Mesenchymal stem cell (in vitro differentiated cells and primary cell): ENCODE data around the gene CD63. TPM values are rescaled to one million over a fixed set of nuclear protein-coding genes. Genes with fewer than 3 reads are reported as not detected.
A peak's percentile ranks its signal among the peaks of the same experiment; 100 is the strongest.

Experiments
- DNase-seq: peaks from one replicate; pipeline ENCODE4 v3.0.0-alpha.2; 2013
- H2AFZ ChIP-seq: one replicate; pipeline ENCODE4 v1.6.1; 2013; ENCODE audit warnings: low read depth, mild to moderate bottlenecking, control low read depth, inconsistent platforms, low read length, moderate library complexity
- H2AK5ac ChIP-seq: 2 replicates; pipeline ENCODE4 v1.6.1; 2013; ENCODE audit warnings: low read length, moderate library complexity, mild to moderate bottlenecking, inconsistent platforms; ENCODE audit not compliant: severe bottlenecking
- H2BK120ac ChIP-seq: one replicate; pipeline ENCODE4 v1.6.1; 2013; ENCODE audit warnings: low read depth, mild to moderate bottlenecking, inconsistent platforms, low read length, moderate library complexity
- H2BK12ac ChIP-seq, 2 experiments: one replicate each; pipeline ENCODE4 v1.6.1; 2013; ENCODE audit warnings: inconsistent platforms in 2 of 2, low read length in 2 of 2, mild to moderate bottlenecking in 2 of 2, moderate library complexity in 2 of 2, control low read depth in 1 of 2
- H2BK15ac ChIP-seq: one replicate; pipeline ENCODE4 v1.6.1; 2013; ENCODE audit warnings: mild to moderate bottlenecking, low read depth, inconsistent platforms; ENCODE audit not compliant: poor library complexity, severe bottlenecking
- H2BK5ac ChIP-seq: 2 replicates; pipeline ENCODE4 v1.6.1; 2013; ENCODE audit warnings: low read depth, mild to moderate bottlenecking, low read length, control low read depth, inconsistent platforms; ENCODE audit not compliant: poor library complexity, severe bottlenecking
- H3K14ac ChIP-seq, 2 experiments: one replicate each; pipeline ENCODE4 v1.6.1; 2013; ENCODE audit warnings: inconsistent platforms in 2 of 2, low read length in 2 of 2, control low read depth in 1 of 2, mild to moderate bottlenecking in 1 of 2, moderate library complexity in 1 of 2
- H3K18ac ChIP-seq, 2 experiments: one replicate each; pipeline ENCODE4 v1.6.1; 2013; ENCODE audit warnings: inconsistent platforms in 2 of 2, low read length in 2 of 2, control low read depth in 1 of 2, low read depth in 1 of 2, mild to moderate bottlenecking in 1 of 2
- H3K23ac ChIP-seq, 2 experiments: one replicate each; pipeline ENCODE4 v1.6.1; 2013; ENCODE audit warnings: inconsistent platforms in 2 of 2, low read length in 2 of 2, mild to moderate bottlenecking in 2 of 2, moderate library complexity in 2 of 2, control low read depth in 1 of 2
- H3K27ac ChIP-seq: 2 replicates; pipeline ENCODE4 v1.5.1; 2013; ENCODE audit warnings: mild to moderate bottlenecking, moderate library complexity, low read length, control low read depth, inconsistent platforms; ENCODE audit not compliant: poor library complexity, severe bottlenecking
- H3K27me3 ChIP-seq, 2 experiments: 2 replicates each; pipeline versions ENCODE4 v1.6.1 to v1.7.0; 2013; ENCODE audit warnings: low read length in 2 of 2, mild to moderate bottlenecking in 2 of 2, moderate library complexity in 2 of 2, control low read depth in 1 of 2, inconsistent platforms in 1 of 2; ENCODE audit not compliant: control insufficient read depth in 1 of 2, insufficient read depth in 1 of 2
- H3K36me3 ChIP-seq, 2 experiments: 2 replicates each; pipeline versions ENCODE4 v1.6.1 to v1.7.0; 2013; ENCODE audit warnings: low read length in 2 of 2, control low read depth in 1 of 2, inconsistent platforms in 1 of 2, low read depth in 1 of 2, mild to moderate bottlenecking in 1 of 2; ENCODE audit not compliant: insufficient read depth in 2 of 2, control insufficient read depth in 1 of 2
- H3K4ac ChIP-seq, 2 experiments: one replicate each; pipeline ENCODE4 v1.6.1; 2013; ENCODE audit warnings: inconsistent platforms in 2 of 2, low read length in 2 of 2, mild to moderate bottlenecking in 2 of 2, moderate library complexity in 2 of 2, control low read depth in 1 of 2, low read depth in 1 of 2
- H3K4me1 ChIP-seq: 2 replicates; pipeline ENCODE4 v1.6.1; 2013; ENCODE audit warnings: low read depth, low read length, control low read depth; ENCODE audit not compliant: control insufficient read depth, insufficient read depth
- H3K4me2 ChIP-seq: 2 replicates; pipeline ENCODE4 v1.6.1; 2013; ENCODE audit warnings: low read length, mild to moderate bottlenecking, inconsistent platforms; ENCODE audit not compliant: poor library complexity, severe bottlenecking
- H3K4me3 ChIP-seq, 2 experiments: 2 replicates each; pipeline versions ENCODE4 v1.5.1 to v1.7.0; 2013; ENCODE audit warnings: low read length in 2 of 2, mild to moderate bottlenecking in 2 of 2, control low read depth in 1 of 2, low read depth in 1 of 2; ENCODE audit not compliant: insufficient read depth in 1 of 2
- H3K79me1 ChIP-seq: replicated peaks from 2 replicates; pipeline ENCODE4 v1.6.1; 2013; ENCODE audit warnings: mild to moderate bottlenecking, control low read depth, low read length, inconsistent platforms; ENCODE audit not compliant: poor library complexity, severe bottlenecking
- H3K9ac ChIP-seq: 2 replicates; pipeline ENCODE4 v1.7.0; 2013; ENCODE audit warnings: mild to moderate bottlenecking, low read length, moderate library complexity
- H3K9me3 ChIP-seq: 2 replicates; pipeline ENCODE4 v1.7.0; 2013; ENCODE audit warnings: mild to moderate bottlenecking, low read length; ENCODE audit not compliant: control insufficient read depth
- H4K8ac ChIP-seq: one replicate; pipeline ENCODE4 v1.6.1; 2013; ENCODE audit warnings: inconsistent platforms, mild to moderate bottlenecking, low read length, moderate library complexity
- H4K91ac ChIP-seq: one replicate; pipeline ENCODE4 v1.6.1; 2013; ENCODE audit warnings: mild to moderate bottlenecking, low read length, inconsistent platforms
- WGBS: methylation state at CpG from one replicate; pipeline ENCODE4 v1.1.7; 2013; ENCODE audit warnings: mixed read lengths; 5-methylcytosine and 5-hydroxymethylcytosine counted together
- polyA plus RNA-seq, 2 experiments: library from polyadenylated mRNA; stranded (reverse); fragments of 200-250 nt; gene quantifications; one replicate each; pipeline ENCODE4 v1.2.3, GENCODE V29; 2013

Gene CD63
- polyA plus RNA-seq (2013, experiment 1 of 2): 3,698 TPM
- 3,754 TPM for polyA plus RNA-seq (2013, experiment 2 of 2)

DNA sequence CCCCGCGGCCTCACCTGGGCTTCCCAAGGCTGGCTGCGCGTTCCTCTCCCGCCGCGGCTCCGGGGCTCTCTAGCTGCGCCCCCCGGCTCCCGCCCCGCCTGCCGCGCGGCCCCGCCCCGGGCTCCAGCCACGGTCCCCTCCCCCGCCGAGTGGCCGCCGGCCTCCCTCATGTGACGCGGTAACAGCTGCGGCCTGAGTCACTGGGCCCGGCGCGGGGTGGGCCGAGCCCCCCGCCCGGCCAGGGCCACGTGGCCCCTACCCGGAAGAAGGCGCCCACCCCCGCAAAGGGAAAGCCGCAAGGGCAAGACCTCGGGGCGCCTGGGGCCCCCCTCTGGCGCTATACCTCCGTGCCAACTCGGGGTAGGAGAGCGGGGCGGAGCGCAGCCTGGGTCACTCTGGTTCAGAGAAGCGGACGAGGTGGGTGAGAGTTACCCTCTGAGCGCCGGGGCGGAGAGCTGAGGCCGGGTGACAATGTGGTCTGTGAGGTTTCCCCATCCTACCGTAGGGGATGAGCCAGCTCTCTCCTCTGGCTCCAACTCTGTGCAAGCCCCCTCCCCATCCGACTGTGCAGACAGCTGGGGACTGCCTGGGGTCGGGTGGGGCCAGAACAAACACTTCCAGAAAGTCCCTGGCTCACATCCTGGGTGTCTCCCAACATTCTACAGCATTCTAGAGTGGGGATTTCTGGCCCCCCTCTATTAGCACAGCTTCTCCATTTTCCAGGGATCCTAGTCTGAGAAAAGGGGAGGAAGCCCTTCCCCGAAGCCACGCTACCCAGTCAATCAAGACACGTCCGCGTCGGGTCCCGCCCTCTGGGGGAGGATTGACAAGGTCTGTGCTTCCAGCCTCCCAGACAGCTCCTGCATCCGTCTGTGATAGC lies at the start of gene CD63:
CD63 (minus strand) TSS at position 71 of the 880 bp plus-strand sequence. CDS start 668 bp downstream, outside the sequence.
- peak within 1 kb of the TSS; percentile 95 for H3K9ac ChIP-seq
- peaks cover 33 to 39% of the 10 kb centered on the region in 2 experiments for H3K36me3 ChIP-seq
- peak within 1 kb of the TSS; percentile 71 for H2BK15ac ChIP-seq
- peaks cover 32% of the 10 kb centered on the region for H3K4me1 ChIP-seq
- H3K14ac ChIP-seq: peak within 1 kb of the TSS in 1 of 2 experiments; percentile 96
- H3K9me3 ChIP-seq: no peaks in the 10 kb centered on the region
- H3K4me2 ChIP-seq: peak within 1 kb of the TSS; percentile 95
- peak within 1 kb of the TSS; percentile 96 for H2BK5ac ChIP-seq
- no peaks in the 10 kb centered on the region for H3K27me3 ChIP-seq
- no peak within 1 kb of the TSS for H2AFZ ChIP-seq
- H2BK120ac ChIP-seq: peak within 1 kb of the TSS; percentile 96
- DNase-seq: peak; percentile 97
- peak within 1 kb of the TSS; percentile 99 for H4K91ac ChIP-seq
- peak within 1 kb of the TSS; percentile 94 to 95 for H3K4me3 ChIP-seq
- H3K4ac ChIP-seq: peak within 1 kb of the TSS; percentile 88 to 100
- peak within 1 kb of the TSS; percentile 75 for H2AK5ac ChIP-seq
- H3K23ac ChIP-seq: peak within 1 kb of the TSS in 1 of 2 experiments; percentile 96
- H3K27ac ChIP-seq: peak within 1 kb of the TSS; percentile 100
- H4K8ac ChIP-seq: peak within 1 kb of the TSS; percentile 96
- WGBS: under 1% methylated on average over 51 of the region's 61 CpGs
- H3K18ac ChIP-seq: peak within 1 kb of the TSS; percentile 96 to 99
- peak within 1 kb of the TSS; percentile 80 to 96 for H2BK12ac ChIP-seq
- H3K79me1 ChIP-seq: peaks cover 15% of the 10 kb centered on the region

DNA sequence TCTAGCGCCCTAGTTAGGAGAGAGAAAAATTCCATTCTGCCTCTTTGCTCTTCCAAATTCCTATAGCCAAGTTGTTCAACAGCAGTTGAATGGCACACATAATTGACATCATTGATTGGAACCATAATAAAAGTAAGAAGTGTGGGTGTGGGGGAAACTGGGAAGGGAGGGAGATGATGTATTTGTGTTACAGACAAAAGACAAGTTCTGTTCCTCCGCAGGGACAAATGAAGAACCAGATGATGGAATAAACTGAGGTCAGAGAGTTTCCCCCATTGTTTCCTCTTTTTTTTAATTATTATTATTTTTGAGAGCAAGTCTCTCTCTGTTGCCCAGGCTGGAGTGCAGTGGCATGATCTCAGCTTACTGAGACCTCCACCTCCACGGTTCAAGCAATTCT lies 49.0 kb upstream of the CD63 start:
- Histone ChIP-seq H4K8ac (no peak overlapping the region), H2BK12ac (no peak overlapping the region), H3K27ac (no peak overlapping the region), H2AK5ac (no peak overlapping the region), H3K9ac (no peak overlapping the region), H3K4ac (no peak overlapping the region), H3K9me3 (no peaks in the 10 kb centered on the region), H2BK5ac (no peak overlapping the region), H3K36me3 (peaks cover 34 to 78% of the 10 kb centered on the region in 2 experiments), H2AFZ (no peak overlapping the region), H4K91ac (no peak overlapping the region), H3K79me1 (peaks cover 20% of the 10 kb centered on the region), H3K27me3 (no peaks in the 10 kb centered on the region), H2BK120ac (no peak overlapping the region), H2BK15ac (no peak overlapping the region), H3K4me3 (no peak overlapping the region), H3K18ac (no peak overlapping the region), H3K23ac (no peak overlapping the region), H3K4me1 (no peaks in the 10 kb centered on the region), H3K4me2 (no peak overlapping the region), H3K14ac (no peak overlapping the region)
- WGBS: 100% methylated on average over 1 of the region's 3 CpGs
- DNase-seq: no peak

- H3K27ac ChIP-seq: no peak overlapping the region
- peaks cover 23 to 64% of the 10 kb centered on the region in 2 experiments for H3K36me3 ChIP-seq
- H2AFZ ChIP-seq: no peak overlapping the region
- H2AK5ac ChIP-seq: no peak overlapping the region
- no peak overlapping the region for H3K23ac ChIP-seq
- no peak overlapping the region for H2BK5ac ChIP-seq
- no peak overlapping the region for H4K8ac ChIP-seq
- no peaks in the 10 kb centered on the region for H3K27me3 ChIP-seq
- H3K9me3 ChIP-seq: no peaks in the 10 kb centered on the region
- no peak overlapping the region for H3K18ac ChIP-seq
- no peak overlapping the region for H3K4ac ChIP-seq
- H4K91ac ChIP-seq: no peak overlapping the region
- no peak overlapping the region for H3K4me2 ChIP-seq
- 86% methylated on average over 6 of the region's 6 CpGs for WGBS
- H2BK15ac ChIP-seq: no peak overlapping the region
- no peaks in the 10 kb centered on the region for H3K4me1 ChIP-seq
- no peak overlapping the region for H2BK120ac ChIP-seq
- H3K79me1 ChIP-seq: peaks cover 15% of the 10 kb centered on the region
- H3K4me3 ChIP-seq: no peak overlapping the region
- no peak overlapping the region for H3K14ac ChIP-seq
- H3K9ac ChIP-seq: no peak overlapping the region
- H2BK12ac ChIP-seq: no peak overlapping the region
- DNase-seq: no peak
Measured at GRCh38 chr12:55771736-55772135, 42.9 kb upstream of the CD63 start.

DNA sequence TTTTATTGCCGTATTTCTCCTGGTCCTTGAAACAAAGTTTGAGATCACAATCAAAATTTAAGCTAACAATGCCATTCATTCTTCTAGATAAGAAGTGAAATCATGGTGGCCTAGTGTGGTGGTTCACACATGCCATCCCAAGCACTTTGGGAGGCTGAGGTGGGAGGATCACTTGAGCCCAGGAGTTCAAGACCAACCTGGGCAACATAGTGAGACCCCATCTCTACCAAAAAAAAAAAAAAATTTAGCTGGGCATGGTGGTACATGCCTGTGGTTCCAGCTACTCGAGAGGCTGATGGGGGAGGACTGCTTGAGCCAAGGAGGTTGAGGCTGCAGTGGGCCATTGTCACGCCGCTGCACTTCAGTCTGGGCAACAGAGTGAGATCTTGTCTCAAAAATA lies 38.3 kb upstream of the CD63 start:
- H2BK12ac ChIP-seq: no peak overlapping the region
- no peaks in the 10 kb centered on the region for H3K27me3 ChIP-seq
- H3K4ac ChIP-seq: no peak overlapping the region
- H3K4me1 ChIP-seq: peaks cover 2% of the 10 kb centered on the region
- H4K8ac ChIP-seq: no peak overlapping the region
- no peaks in the 10 kb centered on the region for H3K9me3 ChIP-seq
- no peak overlapping the region for H3K4me3 ChIP-seq
- H3K9ac ChIP-seq: no peak overlapping the region
- H2AK5ac ChIP-seq: no peak overlapping the region
- no peak overlapping the region for H2AFZ ChIP-seq
- peaks cover 22% of the 10 kb centered on the region for H3K79me1 ChIP-seq
- H3K14ac ChIP-seq: no peak overlapping the region
- no peak for DNase-seq
- H3K27ac ChIP-seq: no peak overlapping the region
- no peak overlapping the region for H4K91ac ChIP-seq
- no peak overlapping the region for H3K18ac ChIP-seq
- no peak overlapping the region for H2BK5ac ChIP-seq
- no peak overlapping the region for H3K23ac ChIP-seq
- H2BK15ac ChIP-seq: no peak overlapping the region
- 97% methylated on average over 3 of the region's 4 CpGs for WGBS
- H2BK120ac ChIP-seq: no peak overlapping the region
- H3K4me2 ChIP-seq: no peak overlapping the region
- H3K36me3 ChIP-seq: peaks cover 31 to 71% of the 10 kb centered on the region in 2 experiments
